Lung (tissue), 13 donors: Measurements from ENCODE around the gene ZNF765. TPM values are rescaled to one million over a fixed set of nuclear protein-coding genes. Genes with fewer than 3 reads are reported as not detected.
"Not testable (repeated sequence)": the region's sequence is repeated elsewhere in the genome, so short reads cannot be mapped to it uniquely, and the experiment has no call there.

ENCODE experiments used
- ATAC-seq: fragments of 200-7000 bp; cut with Tn5 transposase; one replicate; pipeline ENCODE4 v1.9.1; 2020; ENCODE audit warnings: moderate number of reproducible peaks; ENCODE audit not compliant: insufficient read depth, low FRiP score
- DNase-seq, 3 donors: peaks; one replicate each; pipeline ENCODE4 v3.0.0-alpha.2; 2013 to 2017
- H3K27ac ChIP-seq, 2 donors: one replicate each; pipeline ENCODE4 v1.5.1; 2013; ENCODE audit warnings: mild to moderate bottlenecking in 2 of 2, moderate library complexity in 2 of 2, control low read depth in 1 of 2, inconsistent platforms in 1 of 2, low read depth in 1 of 2, low read length in 1 of 2
- H3K27me3 ChIP-seq, 3 donors: one replicate each; pipeline ENCODE4 v1.5.1; 2013; ENCODE audit warnings: low read length in 2 of 3; ENCODE audit not compliant: control insufficient read depth in 3 of 3, insufficient read depth in 3 of 3
- H3K36me3 ChIP-seq, 4 donors: one replicate each; pipeline ENCODE4 v1.5.1; 2013; ENCODE audit warnings: low read length in 4 of 4, mild to moderate bottlenecking in 1 of 4, moderate library complexity in 1 of 4; ENCODE audit not compliant: control insufficient read depth in 4 of 4, insufficient read depth in 4 of 4
- H3K4me1 ChIP-seq, 5 donors: one replicate each; pipeline ENCODE4 v1.5.1; 2013; ENCODE audit warnings: low read length in 5 of 5, mild to moderate bottlenecking in 2 of 5, moderate library complexity in 1 of 5; ENCODE audit not compliant: control insufficient read depth in 5 of 5, insufficient read depth in 5 of 5
- H3K4me3 ChIP-seq: one replicate; pipeline ENCODE4 v1.5.1; 2013; ENCODE audit warnings: mild to moderate bottlenecking, control low read depth, moderate library complexity
- H3K9ac ChIP-seq, 2 donors: one replicate each; pipeline ENCODE4 v1.5.1; 2013; ENCODE audit warnings: low read length in 2 of 2, control low read depth in 1 of 2; ENCODE audit not compliant: insufficient read depth in 1 of 2
- H3K9me3 ChIP-seq, 4 donors: one replicate each; pipeline ENCODE4 v1.5.1; 2013; ENCODE audit warnings: low read length in 3 of 4, mild to moderate bottlenecking in 1 of 4, moderate library complexity in 1 of 4; ENCODE audit not compliant: control insufficient read depth in 4 of 4, insufficient read depth in 3 of 4
- CTCF ChIP-seq: IDR thresholded peaks from 2 replicates; pipeline ENCODE4 v1.5.1; 2012; ENCODE audit warnings: mild to moderate bottlenecking; ENCODE audit errors: control extremely low read depth, extremely low read depth
- WGBS, 2 donors: extraction: QIAGEN DNeasy Blood & Tissue Kit; methylation state at CpG; one replicate each; pipeline ENCODE4 v1.1.7; 2013; 5-methylcytosine and 5-hydroxymethylcytosine counted together
- polyA plus RNA-seq, 2 donors: library from polyadenylated mRNA; stranded (reverse); fragments of 200-250 nt; gene quantifications; one replicate each; pipeline ENCODE4 v1.2.1, GENCODE V29; 2013
- small RNA-seq: library from RNA; depleted of rRNA; stranded (forward); fragments of <200 nt; gene quantifications from one replicate; pipeline ENCODE3, GENCODE V24; 2014; ENCODE audit warnings: low replicate concordance
- total RNA-seq, 2 donors: library from RNA; depleted of rRNA in 1 of 2; stranded (reverse); fragments of >200 nt in 1 of 2; gene quantifications; one replicate each; pipeline ENCODE4 v1.2.1, GENCODE V29; 2014 to 2021
- donor health status: control.
- donor health status: control.
- donor health status: Bipolar disorder and iron deficiency.
- donor health status: healthy.
- donor health status: DM: yes; HTN: yes; CAD: no.

The ZNF765 gene
- total and polyA plus RNA-seq, 4 donors, result 3.6 to 11.3 (median 6.4) TPM

- peaks cover 0 to 2% (median 0%) of the 10 kb centered on the region in 4 donors for H3K36me3 ChIP-seq
- H3K27ac ChIP-seq, result no peak overlapping the region
- peaks cover 0 to 8% (median 0%) of the 10 kb centered on the region in 5 donors for H3K4me1 ChIP-seq
- H3K27me3 ChIP-seq, result no peaks in the 10 kb centered on the region
- H3K9me3 ChIP-seq, result peaks cover 0 to 14% (median 0%) of the 10 kb centered on the region in 4 donors
- no peak for DNase-seq
- no peak overlapping the region for H3K4me3 ChIP-seq
- H3K9ac ChIP-seq, result no peak overlapping the region
- no peak for TF ChIP-seq CTCF
- ATAC-seq, result no peak
- WGBS, 2 donors, result 94 to 96% methylated on average over 7 of the region's 7 CpGs
These were observed 77.0 kb downstream of the ZNF765 start for GRCh38 chr19:53471916-53472315.

GRCh38 chr19:53474832-53475231 is 79.9 kb downstream of the ZNF765 start:
- not testable (repeated sequence) for H3K9ac ChIP-seq, H3K4me1 ChIP-seq, DNase-seq, H3K4me3 ChIP-seq, H3K27ac ChIP-seq, ATAC-seq, H3K27me3 ChIP-seq
- Histone ChIP-seq H3K36me3 (peaks cover 5 to 17% (median 8%) of the 10 kb centered on the region in 4 donors), H3K9me3 (peaks cover 0 to 31% (median 2%) of the 10 kb centered on the region in 4 donors)
- 38 to 50% methylated on average over 1 of the region's 1 CpG for WGBS, 2 donors

DNA sequence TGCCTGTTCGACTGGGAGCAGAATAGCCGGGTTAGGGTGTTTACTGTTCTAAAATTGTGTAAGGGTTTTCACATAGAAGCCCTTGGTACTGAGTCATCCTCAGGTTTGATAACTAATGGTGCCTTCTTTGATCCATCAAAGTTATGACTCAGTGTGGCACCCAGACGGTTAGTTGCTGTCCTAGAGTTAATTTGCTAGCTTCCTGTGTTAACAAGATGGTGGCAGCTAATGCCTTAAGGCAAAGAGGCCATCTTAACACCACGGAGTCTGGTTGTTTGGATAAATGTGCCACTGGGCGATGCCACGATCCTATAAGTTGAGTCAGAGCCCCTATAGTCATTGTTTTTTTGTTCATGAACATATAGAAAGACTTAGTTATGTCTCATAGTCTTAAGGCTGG is 80.5 kb downstream of the ZNF765 start:
- H3K4me3 ChIP-seq, H3K9ac ChIP-seq, H3K4me1 ChIP-seq, H3K27me3 ChIP-seq, DNase-seq, H3K27ac ChIP-seq, ATAC-seq: not testable (repeated sequence)
- Histone ChIP-seq H3K9me3 (peaks cover 0 to 34% (median 2%) of the 10 kb centered on the region in 4 donors), H3K36me3 (peaks cover 5 to 17% (median 8%) of the 10 kb centered on the region in 4 donors)
- whole genome bisulfite sequencing, 2 donors, result 85 to 90% methylated on average over 6 of the region's 6 CpGs

Small RNAs within 50 kb of the gene (small RNA-seq; reads per million reads assigned to genes)
- gene RPL39P36, result not detected

Other genes starting within 250 kb of the ZNF765 start
- gene ZNF347, start 236.1 kb upstream of the ZNF765 start, total RNA-seq, result 10 to 100 TPM; 11.5 to 17.9 TPM
- 1 to 10 TPM; 2.9 to 3.0 TPM for gene ZNF347, start 236.1 kb upstream of the ZNF765 start, polyA plus RNA-seq
- gene ZNF665, start 201.8 kb upstream of the ZNF765 start, total RNA-seq, result 1 to 10 TPM; 2.5 to 6.7 TPM
- gene ZNF665, start 201.8 kb upstream of the ZNF765 start, polyA plus RNA-seq, result 1 to 10 TPM; 2.0 to 2.8 TPM
- 10 to 100 TPM; 12.6 to 44.7 TPM for gene ZNF677, start 140.3 kb upstream of the ZNF765 start, total RNA-seq
- 1 to 10 TPM; 6.7 to 7.8 TPM for gene ZNF677, start 140.3 kb upstream of the ZNF765 start, polyA plus RNA-seq
- not detected for gene VN1R2, start 136.9 kb upstream of the ZNF765 start, total RNA-seq
- gene VN1R2, start 136.9 kb upstream of the ZNF765 start, polyA plus RNA-seq, result not detected
- gene VN1R4, start 127.4 kb upstream of the ZNF765 start, total RNA-seq, result not detected
- not detected for gene VN1R4, start 127.4 kb upstream of the ZNF765 start, polyA plus RNA-seq
- gene ZNF845, start 61.4 kb upstream of the ZNF765 start, total RNA-seq, result 1 to 10 TPM; 5.8 to 8.8 TPM
- gene ZNF845, start 61.4 kb upstream of the ZNF765 start, polyA plus RNA-seq, result 1 to 10 TPM; 2.4 to 3.2 TPM
- 10 to 100 TPM in 1 of 2 donors, 1 to 10 TPM in 1; 7.1 to 19.7 TPM for gene ZNF525, start 29.4 kb upstream of the ZNF765 start, total RNA-seq
- 1 to 10 TPM; 3.2 to 4.1 TPM for gene ZNF525, start 29.4 kb upstream of the ZNF765 start, polyA plus RNA-seq
- gene ZNF761, start 36.8 kb downstream of the ZNF765 start, total RNA-seq, result 10 to 100 TPM in 1 of 2 donors, 1 to 10 TPM in 1; 7.9 to 11.4 TPM
- 1 to 10 TPM; 6.4 TPM for gene ZNF761, start 36.8 kb downstream of the ZNF765 start, polyA plus RNA-seq
- gene ZNF813, start 72.6 kb downstream of the ZNF765 start, total RNA-seq, result 1 to 10 TPM; 2.8 to 5.3 TPM
- gene ZNF813, start 72.6 kb downstream of the ZNF765 start, polyA plus RNA-seq, result 1 to 10 TPM; 1.2 TPM
- gene ZNF331, start 143.0 kb downstream of the ZNF765 start, total RNA-seq, result 10 to 100 TPM; 21.2 to 27.9 TPM
- gene ZNF331, start 143.0 kb downstream of the ZNF765 start, polyA plus RNA-seq, result 10 to 100 TPM; 12.7 to 24.5 TPM
- gene DPRX, start 236.8 kb downstream of the ZNF765 start, total RNA-seq, result not detected
- under 1 TPM in 1 of 2 donors, not detected in 1; 0.17 TPM for gene DPRX, start 236.8 kb downstream of the ZNF765 start, polyA plus RNA-seq